ENCODE measurements around the gene CLIC4.

GRCh38 chr1:24767351-24767750, 22.1 kb downstream of the CLIC4 start:
- TF ChIP-seq CTCF (IDR thresholded peaks at IDR 0.05): no peak
- no peak for TF ChIP-seq POLR2A (IDR thresholded peaks at IDR 0.05)
